Ishikawa (cell line): ENCODE results near the gene FUT1.

ENCODE experiments used
- CEBPB ChIP-seq: IDR thresholded peaks from 2 replicates; pipeline ENCODE4 v1.6.1; 2012
- CREB1 ChIP-seq: IDR thresholded peaks from 2 replicates; pipeline ENCODE4 v1.6.1; 2012; ENCODE audit warnings: low read depth
- EGR1 ChIP-seq: IDR thresholded peaks from 2 replicates; pipeline ENCODE4 v1.6.1; 2012
- EP300 ChIP-seq: IDR thresholded peaks from 2 replicates; pipeline ENCODE4 v1.6.1; 2012; ENCODE audit warnings: borderline replicate concordance
- FOXM1 ChIP-seq: IDR thresholded peaks from 2 replicates; pipeline ENCODE4 v1.6.1; 2012; ENCODE audit warnings: low read depth, borderline replicate concordance
- MAX ChIP-seq: IDR thresholded peaks from 2 replicates; pipeline ENCODE4 v1.6.1; 2012
- NFIC ChIP-seq: IDR thresholded peaks from 2 replicates; pipeline ENCODE4 v1.6.1; 2012
- RAD21 ChIP-seq: IDR thresholded peaks from 2 replicates; pipeline ENCODE4 v1.6.1; 2012; ENCODE audit warnings: low read depth
- REST ChIP-seq: IDR thresholded peaks from 2 replicates; pipeline ENCODE4 v1.6.1; 2012; ENCODE audit warnings: low read depth, mild to moderate bottlenecking
- TAF1 ChIP-seq: IDR thresholded peaks from 2 replicates; pipeline ENCODE4 v1.6.1; 2012; ENCODE audit warnings: low read depth, mild to moderate bottlenecking
- TCF12 ChIP-seq: IDR thresholded peaks from 2 replicates; pipeline ENCODE4 v1.6.1; 2012; ENCODE audit warnings: low read depth
- TEAD4 ChIP-seq: IDR thresholded peaks from 2 replicates; pipeline ENCODE4 v1.6.1; 2012
- YY1 ChIP-seq: IDR thresholded peaks from 2 replicates; pipeline ENCODE4 v1.6.1; 2012; ENCODE audit warnings: low read depth
- ZBTB7A ChIP-seq: IDR thresholded peaks from 2 replicates; pipeline ENCODE4 v1.6.1; 2012; ENCODE audit warnings: low read depth
- TF ChIP-seq, protein P1 (sequence below): IDR thresholded peaks from 2 replicates; pipeline ENCODE4 v1.6.1; 2012

Gene FUT1

DNA sequence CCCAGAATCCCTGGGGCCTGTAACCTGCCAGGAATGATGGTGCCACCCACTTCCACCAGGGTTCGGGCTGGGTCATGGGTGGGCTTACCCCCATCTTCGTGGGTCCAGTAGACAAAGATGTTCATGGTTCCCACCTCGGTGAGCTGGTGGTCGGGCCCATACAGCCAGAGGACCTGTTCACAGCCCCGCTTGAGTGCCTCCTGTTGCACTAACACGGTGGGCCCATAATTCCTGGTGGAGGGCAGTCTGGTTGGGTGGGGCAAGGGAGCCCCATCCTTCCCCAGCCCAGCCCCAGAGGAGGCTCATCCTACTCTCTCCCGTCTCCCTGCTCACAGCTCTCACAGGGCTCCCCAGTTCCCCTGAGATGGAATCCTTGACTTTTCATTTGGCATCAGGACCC is 44.7 kb upstream of the FUT1 start:
- TF ChIP-seq NFIC (no peak), EGR1 (no peak), MAX (no peak), TEAD4 (no peak), FOXM1 (no peak), REST (no peak), CEBPB (no peak), TCF12 (no peak), EP300 (no peak), CREB1 (no peak), YY1 (no peak), TAF1 (no peak), ZBTB7A (no peak), RAD21 (no peak)
- TF ChIP-seq, protein P1, sequence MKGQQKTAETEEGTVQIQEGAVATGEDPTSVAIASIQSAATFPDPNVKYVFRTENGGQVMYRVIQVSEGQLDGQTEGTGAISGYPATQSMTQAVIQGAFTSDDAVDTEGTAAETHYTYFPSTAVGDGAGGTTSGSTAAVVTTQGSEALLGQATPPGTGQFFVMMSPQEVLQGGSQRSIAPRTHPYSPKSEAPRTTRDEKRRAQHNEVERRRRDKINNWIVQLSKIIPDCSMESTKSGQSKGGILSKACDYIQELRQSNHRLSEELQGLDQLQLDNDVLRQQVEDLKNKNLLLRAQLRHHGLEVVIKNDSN, result no peak

- TF ChIP-seq EP300, result no peak
- no peak for TF ChIP-seq REST
- TF ChIP-seq MAX, result no peak
- TF ChIP-seq NFIC, result no peak
- TF ChIP-seq CEBPB, result no peak
- TF ChIP-seq ZBTB7A, result no peak
- no peak for TF ChIP-seq EGR1
- TF ChIP-seq CREB1, result no peak
- TF ChIP-seq TEAD4, result no peak
- no peak for TF ChIP-seq TAF1
- no peak for TF ChIP-seq FOXM1
Measured at GRCh38 chr19:48796298-48797083, 44.0 kb upstream of the FUT1 start.

DNA sequence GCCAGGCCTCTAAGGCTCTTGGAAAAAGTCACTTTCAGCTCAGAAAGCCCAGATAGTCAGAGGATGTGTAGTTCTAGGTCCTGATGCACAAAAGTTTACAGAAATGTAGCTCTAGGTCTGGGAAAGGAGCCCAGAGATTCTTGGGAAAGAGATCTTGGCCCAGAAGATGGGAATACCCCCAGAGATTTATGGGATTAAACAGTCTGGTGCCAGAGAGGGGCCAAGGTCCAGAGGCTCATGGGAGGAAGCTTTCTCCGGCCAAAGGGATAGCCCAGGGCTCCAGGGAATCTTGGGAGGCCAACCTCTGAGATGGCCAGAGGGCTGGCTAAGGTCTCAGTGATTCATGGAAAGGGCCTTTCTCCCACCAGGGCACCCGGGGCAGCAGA is 43.2 kb upstream of the FUT1 start:
- TF ChIP-seq EP300, result no peak
- no peak for TF ChIP-seq CEBPB
- no peak for TF ChIP-seq YY1
- no peak for TF ChIP-seq RAD21
- TF ChIP-seq EGR1, result no peak
- TF ChIP-seq, protein P1, result no peak
- TF ChIP-seq REST, result no peak
- TF ChIP-seq TEAD4, result no peak
- TF ChIP-seq TAF1, result no peak
- TF ChIP-seq FOXM1, result no peak
- no peak for TF ChIP-seq NFIC
- TF ChIP-seq MAX, result no peak
- no peak for TF ChIP-seq TCF12
- no peak for TF ChIP-seq ZBTB7A
- no peak for TF ChIP-seq CREB1

GRCh38 chr19:48795055-48795684 is 42.7 kb upstream of the FUT1 start:
- peak; percentile 56 for TF ChIP-seq CREB1
- TF ChIP-seq YY1, result peak; percentile 66
- TF ChIP-seq, protein P1, result peak; percentile 2; the same call in 1 of the 2 replicates
- no peak for TF ChIP-seq NFIC
- peak; percentile 55 for TF ChIP-seq CEBPB
- peak; percentile 41; the same call in 1 of the 2 replicates for TF ChIP-seq TEAD4
- peak; percentile 55; the same call in 1 of the 2 replicates for TF ChIP-seq TCF12
- no peak for TF ChIP-seq EP300
- peak; percentile 15; the same call in 1 of the 2 replicates for TF ChIP-seq TAF1
- peak; percentile 45; the same call in 1 of the 2 replicates for TF ChIP-seq MAX
- peak; percentile 91 for TF ChIP-seq ZBTB7A
- no peak for TF ChIP-seq EGR1
- TF ChIP-seq REST, result no peak
- TF ChIP-seq RAD21, result peak; percentile 90
